Cardiac muscle cell (in vitro differentiated cells and primary cell): ENCODE data around the gene SEC16A. TPM values are rescaled to one million over a fixed set of nuclear protein-coding genes. Genes with fewer than 3 reads are reported as not detected.

Experiments
- DNase-seq, 2 donors: peaks; one replicate each; pipeline versions ENCODE4 v3.0.0 to v3.0.0-alpha.2; 2010 to 2017; ENCODE audit warnings: low read depth in 1 of 2, low spot score in 1 of 2
- H3K27ac ChIP-seq: fragments of 200-600 bp; sonication (generic); 2 replicates; pipeline ENCODE4 v1.5.1; 2016
- H3K27me3 ChIP-seq: fragments of 200-600 bp; sonication (generic); 2 replicates; pipeline ENCODE4 v1.6.0; 2016; ENCODE audit warnings: control low read depth
- H3K36me3 ChIP-seq: fragments of 200-600 bp; sonication (generic); 2 replicates; pipeline ENCODE4 v1.5.1; 2016; ENCODE audit warnings: control low read depth
- H3K4me1 ChIP-seq: fragments of 200-600 bp; sonication (generic); 2 replicates; pipeline ENCODE4 v1.8.1; 2017; ENCODE audit warnings: low read depth, mild to moderate bottlenecking, mixed run types
- H3K4me3 ChIP-seq: fragments of 200-600 bp; sonication (generic); 2 replicates; pipeline ENCODE4 v1.5.1; 2016; ENCODE audit warnings: mild to moderate bottlenecking
- H3K9me3 ChIP-seq: fragments of 200-600 bp; sonication (generic); 2 replicates; pipeline ENCODE4 v1.5.1; 2017; ENCODE audit warnings: low read depth, mild to moderate bottlenecking, control low read depth
- polyA plus RNA-seq: library from polyadenylated mRNA; unstranded; fragments of >200 nt; fragmentation: Nextera tagmentation; extraction: Ambion mirVana; gene quantifications from 2 replicates; pipeline ENCODE4 v1.2.1, GENCODE V29; 2016
- total RNA-seq: library from RNA; depleted of rRNA; stranded (reverse); fragments of >200 nt; gene quantifications from 2 replicates; pipeline ENCODE4 v1.2.3, GENCODE V29; 2016
- TF ChIP-seq, protein P1 (sequence below): IDR thresholded peaks from 2 replicates; pipeline ENCODE4 v1.5.1; 2012; ENCODE audit warnings: low read depth, mild to moderate bottlenecking, low read length

The SEC16A gene
- total and polyA plus RNA-seq, 2 experiments from 2014 or later, result 32.3 to 39.5 TPM

DNA sequence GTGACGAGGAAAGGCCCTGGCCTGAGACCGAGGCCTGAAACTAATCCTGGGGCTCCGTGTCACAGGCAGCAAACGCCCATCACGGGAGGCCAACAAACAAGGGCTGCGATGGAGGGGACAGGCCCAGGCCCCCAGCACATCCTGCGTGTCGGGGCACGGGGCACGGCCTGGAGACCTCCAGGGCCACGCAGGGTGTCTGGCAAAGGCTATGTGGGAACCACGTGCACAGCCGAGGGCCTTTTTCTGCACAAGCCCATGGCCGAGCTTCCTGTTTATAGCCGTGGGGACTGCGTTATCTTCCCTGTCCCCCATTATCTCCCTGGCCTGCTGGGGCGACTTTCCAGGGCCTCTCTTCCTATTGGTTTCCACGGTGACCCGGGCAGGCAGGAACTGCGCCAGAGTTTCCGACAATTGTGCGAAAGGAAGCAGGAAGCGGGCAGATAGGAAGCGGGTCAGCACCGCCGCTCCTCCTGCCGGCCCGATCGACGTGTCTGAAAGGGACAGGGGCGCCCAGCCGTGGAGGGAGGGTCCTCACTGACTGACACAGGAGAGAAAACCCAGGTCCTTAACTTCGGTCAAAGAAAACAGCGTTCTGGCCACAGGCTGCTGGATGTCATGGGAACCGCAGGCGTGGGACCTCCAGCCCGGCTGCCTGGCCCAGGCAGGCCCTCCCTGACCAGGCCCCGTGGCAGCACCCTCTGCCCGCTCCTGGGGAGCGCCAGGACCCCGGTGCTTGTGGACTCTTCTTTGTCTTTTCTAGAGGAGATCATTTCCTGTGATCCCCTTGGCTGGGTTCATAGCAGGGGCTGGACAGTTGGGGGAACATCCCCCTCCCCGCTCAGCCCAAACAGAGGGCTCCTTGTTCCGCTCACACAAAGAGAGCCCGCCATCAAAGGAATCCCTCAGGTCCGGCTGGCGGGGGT is 29.1 kb upstream of the SEC16A start:
- H3K4me1 ChIP-seq, result no peaks in the 10 kb centered on the region
- H3K4me3 ChIP-seq, result no peak overlapping the region
- TF ChIP-seq, protein P1, sequence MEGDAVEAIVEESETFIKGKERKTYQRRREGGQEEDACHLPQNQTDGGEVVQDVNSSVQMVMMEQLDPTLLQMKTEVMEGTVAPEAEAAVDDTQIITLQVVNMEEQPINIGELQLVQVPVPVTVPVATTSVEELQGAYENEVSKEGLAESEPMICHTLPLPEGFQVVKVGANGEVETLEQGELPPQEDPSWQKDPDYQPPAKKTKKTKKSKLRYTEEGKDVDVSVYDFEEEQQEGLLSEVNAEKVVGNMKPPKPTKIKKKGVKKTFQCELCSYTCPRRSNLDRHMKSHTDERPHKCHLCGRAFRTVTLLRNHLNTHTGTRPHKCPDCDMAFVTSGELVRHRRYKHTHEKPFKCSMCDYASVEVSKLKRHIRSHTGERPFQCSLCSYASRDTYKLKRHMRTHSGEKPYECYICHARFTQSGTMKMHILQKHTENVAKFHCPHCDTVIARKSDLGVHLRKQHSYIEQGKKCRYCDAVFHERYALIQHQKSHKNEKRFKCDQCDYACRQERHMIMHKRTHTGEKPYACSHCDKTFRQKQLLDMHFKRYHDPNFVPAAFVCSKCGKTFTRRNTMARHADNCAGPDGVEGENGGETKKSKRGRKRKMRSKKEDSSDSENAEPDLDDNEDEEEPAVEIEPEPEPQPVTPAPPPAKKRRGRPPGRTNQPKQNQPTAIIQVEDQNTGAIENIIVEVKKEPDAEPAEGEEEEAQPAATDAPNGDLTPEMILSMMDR, result no peak
- no peaks in the 10 kb centered on the region for H3K9me3 ChIP-seq
- no peak overlapping the region for H3K27ac ChIP-seq
- H3K36me3 ChIP-seq, result peaks cover 10% of the 10 kb centered on the region
- peak in 1 of 2 donors; percentile 86 for DNase-seq
- H3K27me3 ChIP-seq, result no peaks in the 10 kb centered on the region

DNA sequence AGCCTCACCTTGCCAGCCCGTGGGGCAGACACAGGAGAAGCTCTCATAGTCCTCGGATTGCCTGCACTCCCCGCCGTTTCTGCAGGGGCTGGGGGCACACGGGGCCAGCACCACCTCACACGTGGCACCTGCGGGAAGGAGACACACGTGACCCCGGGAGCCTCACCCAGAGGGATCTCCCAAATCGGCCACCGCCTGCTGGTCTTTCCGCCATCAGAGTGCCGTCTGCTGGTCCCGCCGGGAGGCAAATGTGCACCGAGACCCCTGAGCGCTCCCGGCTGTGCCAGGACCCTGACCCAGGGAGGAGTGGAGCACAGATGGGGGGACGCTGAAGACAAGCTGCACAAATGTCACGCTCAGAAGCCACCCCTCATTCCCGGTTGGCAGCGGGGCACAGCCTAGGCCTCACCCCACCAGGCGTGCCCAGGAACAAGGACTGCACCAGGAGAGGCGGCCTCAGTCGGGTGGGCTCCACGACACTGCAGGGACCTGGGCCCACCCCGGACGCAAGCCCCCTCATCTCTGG is 28.4 kb upstream of the SEC16A start:
- Histone ChIP-seq H3K27ac (no peak overlapping the region), H3K4me1 (no peaks in the 10 kb centered on the region), H3K4me3 (no peak overlapping the region), H3K27me3 (no peaks in the 10 kb centered on the region), H3K9me3 (no peaks in the 10 kb centered on the region), H3K36me3 (peaks cover 13% of the 10 kb centered on the region)
- TF ChIP-seq, protein P1, result no peak
- no peak for DNase-seq

DNA sequence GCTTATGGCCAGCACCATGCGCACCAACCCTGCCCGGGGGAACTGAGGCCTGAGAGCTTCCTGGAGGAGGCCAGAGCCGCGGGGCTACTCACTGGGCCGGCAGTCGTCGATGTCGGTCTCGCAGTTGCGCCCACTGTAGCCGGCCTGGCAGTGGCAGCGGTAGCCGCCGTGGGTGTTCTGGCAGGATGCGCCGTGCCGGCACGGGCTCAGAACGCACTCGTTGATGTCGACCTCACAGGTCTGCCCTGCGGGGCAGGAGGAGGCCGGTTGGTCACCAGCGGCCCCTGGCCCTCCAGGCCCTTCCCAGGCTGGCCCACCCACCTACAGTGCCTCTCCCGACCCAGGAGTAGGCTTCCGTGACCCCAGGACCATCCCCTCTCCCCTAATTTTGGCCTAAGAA is 27.7 kb upstream of the SEC16A start:
- DNase-seq, result no peak
- Histone ChIP-seq H3K9me3 (no peaks in the 10 kb centered on the region), H3K4me1 (no peaks in the 10 kb centered on the region), H3K36me3 (peaks cover 13% of the 10 kb centered on the region), H3K27ac (no peak overlapping the region), H3K27me3 (no peaks in the 10 kb centered on the region), H3K4me3 (no peak overlapping the region)
- TF ChIP-seq, protein P1, result no peak

DNA sequence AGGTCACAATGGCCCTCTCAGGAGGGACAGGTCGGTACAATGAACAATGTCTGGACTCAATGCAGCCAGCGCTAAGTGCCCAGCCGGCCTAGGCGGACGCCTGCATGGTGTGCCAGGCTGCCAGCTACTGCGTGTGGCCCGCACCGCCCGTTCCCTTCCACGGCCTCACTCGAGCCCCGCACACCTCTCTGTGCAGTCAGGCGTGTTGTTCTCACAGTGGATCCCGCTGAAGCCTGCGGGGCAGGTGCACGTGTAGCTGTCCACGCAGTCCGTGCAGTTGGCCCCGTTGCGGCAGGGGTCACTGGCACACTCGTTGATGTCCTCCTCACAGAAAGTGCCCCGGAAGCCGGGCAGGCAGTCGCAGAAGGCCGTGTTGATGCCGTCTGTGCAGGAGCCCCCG is 26.7 kb upstream of the SEC16A start:
- Histone ChIP-seq H3K27me3 (no peaks in the 10 kb centered on the region), H3K9me3 (no peaks in the 10 kb centered on the region), H3K27ac (no peak overlapping the region), H3K4me3 (no peak overlapping the region), H3K4me1 (no peaks in the 10 kb centered on the region), H3K36me3 (peaks cover 13% of the 10 kb centered on the region)
- TF ChIP-seq, protein P1, result no peak
- DNase-seq, result no peak

DNA sequence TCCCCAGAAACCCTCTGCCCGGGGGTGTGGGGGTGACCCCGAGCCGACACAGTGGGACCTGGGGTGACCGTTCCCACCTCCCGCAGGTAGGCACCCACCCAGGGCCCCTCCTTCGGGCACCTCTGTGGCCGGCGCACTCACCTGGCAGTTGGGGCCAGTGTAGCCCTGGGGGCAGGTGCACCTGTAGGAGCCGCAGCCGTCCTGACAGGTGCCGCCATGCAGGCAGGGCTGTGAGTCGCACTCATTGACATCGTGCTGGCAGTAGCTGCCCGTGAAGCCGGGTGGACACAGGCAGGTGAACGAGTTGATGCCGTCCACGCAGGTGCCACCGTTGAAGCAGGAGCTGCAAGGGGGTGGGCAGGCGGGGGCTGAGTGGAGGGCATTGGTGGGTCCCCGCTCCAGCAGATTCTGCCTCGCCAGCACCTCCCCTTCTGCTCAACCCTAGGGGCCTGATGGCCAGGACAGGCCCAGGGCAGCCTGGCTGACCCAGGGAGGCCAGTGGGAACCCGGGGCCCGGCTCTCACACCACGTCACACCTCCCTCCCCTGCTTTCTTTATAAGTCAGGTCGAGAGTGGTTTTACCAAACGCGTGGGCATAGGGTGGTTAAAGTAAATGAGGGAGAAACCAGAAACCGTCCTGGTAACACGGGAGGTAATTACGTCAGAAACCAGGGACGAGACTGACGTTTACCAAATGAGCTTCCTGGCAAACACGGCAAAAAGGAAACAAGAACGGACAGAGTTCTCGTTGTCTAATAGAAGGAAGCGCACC is 26.1 kb upstream of the SEC16A start:
- Histone ChIP-seq H3K9me3 (no peaks in the 10 kb centered on the region), H3K36me3 (peaks cover 13% of the 10 kb centered on the region), H3K27ac (no peak overlapping the region), H3K4me3 (no peak overlapping the region), H3K4me1 (no peaks in the 10 kb centered on the region), H3K27me3 (no peaks in the 10 kb centered on the region)
- TF ChIP-seq, protein P1, result no peak
- DNase-seq, result no peak
